GM21423 (cell line): ENCODE results near the gene INPP4A.
A peak's percentile ranks its signal among the peaks of the same experiment; 100 is the strongest.
"Not testable (repeated sequence)": the region's sequence is repeated elsewhere in the genome, so short reads cannot be mapped to it uniquely, and the experiment has no call there.

Experiments used
- ATAC-seq: cut with Tn5 transposase; IDR thresholded peaks from one replicate; pipeline ENCODE4 v1.9.1; 2021; ENCODE audit warnings: mild to moderate bottlenecking, moderate library complexity; ENCODE audit not compliant: unreplicated experiment

Gene INPP4A

DNA sequence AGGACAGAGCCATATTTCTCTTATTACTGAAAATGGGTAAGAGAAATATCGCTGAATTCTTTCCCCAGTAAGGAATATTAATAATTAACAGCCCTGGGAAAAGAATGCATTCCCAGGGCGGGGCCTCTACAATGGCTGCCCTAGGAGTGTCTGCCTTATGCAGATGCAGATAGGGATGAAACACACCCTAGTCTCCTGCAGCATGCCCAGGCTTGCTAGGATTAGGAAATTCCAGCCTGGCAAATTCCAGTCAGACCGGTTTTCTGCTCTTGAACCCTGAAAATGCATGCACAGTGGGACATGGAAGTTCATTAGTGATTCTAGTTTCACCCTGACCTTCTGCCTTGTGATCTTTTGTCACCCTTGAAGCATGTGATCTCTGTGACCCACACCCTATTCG, 9.0 kb upstream of the INPP4A start:
- not testable (repeated sequence) for ATAC-seq

- ATAC-seq: no peak
Observed at GRCh38 chr2:98436734-98437133, 7.9 kb upstream of the INPP4A start.

DNA sequence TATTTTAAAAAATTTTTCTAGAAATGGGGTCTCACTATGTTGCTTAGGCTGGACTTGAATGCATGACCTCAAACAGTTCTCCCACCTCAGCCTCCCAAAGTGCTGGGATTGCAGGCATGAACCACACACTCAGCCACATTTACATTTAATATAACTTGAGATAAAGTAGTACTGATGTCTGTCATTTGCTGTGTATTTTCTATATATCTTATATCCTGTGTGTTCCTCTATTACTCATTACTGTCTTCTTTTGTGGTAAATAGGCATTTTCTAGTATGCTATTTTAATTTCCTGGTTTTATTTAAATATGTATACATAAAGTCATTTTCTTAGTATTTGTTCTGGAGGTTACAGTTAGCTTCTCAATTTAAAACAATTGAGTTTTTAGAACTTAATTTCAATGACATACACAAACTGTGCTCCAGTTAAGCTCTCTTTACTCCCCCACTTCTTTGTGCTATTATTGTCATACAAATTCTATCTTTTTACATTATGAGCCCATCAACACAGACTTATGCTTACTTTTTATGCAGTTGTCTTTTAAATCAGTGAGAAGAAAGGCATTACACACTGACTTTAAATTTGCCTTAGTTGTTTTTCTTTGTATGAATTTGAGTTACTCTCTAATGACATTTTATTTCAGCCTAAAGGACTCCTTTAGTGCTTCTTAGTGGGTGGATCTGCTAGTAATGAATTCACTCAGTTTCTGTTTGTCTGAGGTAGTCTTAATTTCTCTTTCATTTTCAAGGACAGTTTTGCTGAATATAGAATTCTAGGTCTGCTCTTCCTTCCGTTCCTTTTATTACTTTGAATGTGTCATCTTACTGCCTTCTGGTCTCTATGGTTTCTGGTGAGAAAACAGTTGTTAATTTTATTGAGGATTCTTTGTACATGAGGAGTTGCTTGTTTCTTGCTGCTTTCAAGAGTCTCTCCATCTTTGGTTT, 6.2 kb upstream of the INPP4A start:
- ATAC-seq: peak; percentile 89

GRCh38 chr2:98441706-98442450, 2.8 kb upstream of the INPP4A start:
- ATAC-seq: no peak

- ATAC-seq: no peak
Observed at GRCh38 chr2:98442488-98442887, 2.2 kb upstream of the INPP4A start.

DNA sequence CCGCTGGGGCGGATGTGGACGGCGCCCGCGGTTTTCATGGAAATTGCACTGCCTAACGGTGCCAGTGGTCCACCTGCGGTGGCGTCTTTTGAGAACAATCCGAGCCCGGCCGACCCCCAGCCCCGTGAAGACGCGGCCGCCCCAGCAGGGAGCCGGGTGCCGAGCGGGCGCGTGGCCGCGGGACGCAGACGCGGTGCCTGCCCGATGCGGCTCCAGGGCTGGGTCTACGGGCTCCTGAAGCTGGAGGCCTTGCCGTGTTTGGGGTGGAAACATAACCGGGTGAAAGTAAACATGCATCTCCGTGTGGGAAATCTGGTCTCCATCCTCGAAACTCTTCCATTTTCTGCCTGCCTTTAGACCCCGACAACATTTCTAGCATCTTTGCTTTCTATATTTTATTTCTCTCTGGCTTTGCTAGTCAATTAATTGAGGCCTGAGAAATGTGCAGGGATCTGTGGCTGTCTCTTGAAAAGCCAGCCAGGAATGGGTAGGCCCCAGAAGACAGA, 572 bp downstream of the INPP4A start:
- peak; percentile 27 for ATAC-seq

DNA sequence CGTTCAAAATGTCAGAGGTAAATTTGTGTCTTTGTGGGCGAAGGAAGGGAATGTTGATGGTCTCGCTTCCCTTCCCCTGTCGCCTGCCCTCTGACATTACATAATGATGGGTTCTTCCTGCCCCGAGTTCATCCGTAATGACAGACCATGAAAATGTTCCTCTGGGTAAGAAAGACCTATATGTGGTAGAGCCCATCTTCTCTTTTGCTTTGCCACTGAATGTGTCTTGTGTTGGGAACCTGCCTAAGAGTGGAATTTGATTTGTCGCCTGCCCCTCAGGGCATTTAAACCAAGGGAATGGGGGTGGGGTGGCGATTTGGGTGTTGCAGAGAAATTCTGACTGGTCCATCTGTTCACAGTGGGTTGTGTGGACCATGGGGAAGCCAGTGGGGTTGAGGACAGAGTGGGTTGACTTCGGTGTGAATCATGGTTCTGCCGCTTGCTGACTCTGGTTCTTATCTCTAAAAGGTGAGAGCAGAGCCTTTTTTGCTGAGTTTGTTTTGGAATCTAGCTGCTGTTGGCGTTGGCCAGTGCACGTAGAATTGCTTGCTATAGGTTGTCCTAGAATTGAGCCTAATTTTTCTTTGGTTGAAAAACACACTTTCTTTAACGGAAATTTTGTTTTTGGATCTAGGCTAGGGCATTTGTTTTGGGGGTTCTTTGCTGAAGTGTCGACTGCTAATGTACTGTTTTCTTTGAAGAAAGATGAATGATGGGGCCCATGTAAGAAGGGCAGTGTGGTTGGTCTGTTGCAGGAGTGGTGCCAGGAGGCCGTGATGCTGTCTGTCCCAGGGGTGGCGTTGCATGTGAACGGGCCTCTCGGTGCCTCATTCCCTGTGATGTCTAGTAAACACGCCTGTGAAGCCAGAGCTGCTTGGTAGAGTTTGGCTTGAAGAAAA, 1.3 kb downstream of the INPP4A start:
- no peak for ATAC-seq

GRCh38 chr2:98446850-98447249, 2.2 kb downstream of the INPP4A start:
- no peak for ATAC-seq

- no peak for ATAC-seq
Observed at GRCh38 chr2:98448441-98449145, 3.9 kb downstream of the INPP4A start.

DNA sequence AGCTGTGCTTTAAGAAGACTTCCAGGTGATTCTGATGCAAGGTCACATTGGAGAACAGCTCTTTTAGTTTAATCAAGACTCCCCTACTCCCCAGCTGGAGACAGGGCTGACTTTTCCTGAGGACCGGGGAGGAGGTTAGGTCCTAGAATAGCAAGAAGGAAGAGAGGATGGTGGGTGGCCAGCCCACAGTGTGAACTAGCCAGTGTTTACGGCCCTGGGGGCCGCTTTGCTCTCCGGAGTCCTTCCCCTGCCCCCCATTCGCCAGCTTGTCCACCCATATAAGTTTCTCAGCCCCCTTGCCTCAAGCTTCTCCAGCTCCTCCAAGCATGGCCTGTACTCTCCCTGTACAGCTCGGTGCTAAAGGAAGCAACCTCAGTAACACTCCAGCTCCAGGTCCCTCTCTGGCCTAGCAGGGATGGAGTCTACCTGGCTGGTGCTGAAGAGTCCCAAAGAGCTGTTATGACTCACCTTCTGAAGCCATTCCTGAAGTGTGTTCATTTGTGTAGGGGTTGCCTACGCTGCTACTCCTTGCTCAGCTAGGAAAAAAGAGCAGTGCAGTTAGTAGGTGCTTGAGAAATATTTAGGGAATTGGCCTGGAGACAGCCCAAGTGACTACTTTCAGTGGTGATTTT, 7.9 kb downstream of the INPP4A start:
- ATAC-seq: no peak

GRCh38 chr2:98453083-98453482, 8.4 kb downstream of the INPP4A start:
- no peak for ATAC-seq

DNA sequence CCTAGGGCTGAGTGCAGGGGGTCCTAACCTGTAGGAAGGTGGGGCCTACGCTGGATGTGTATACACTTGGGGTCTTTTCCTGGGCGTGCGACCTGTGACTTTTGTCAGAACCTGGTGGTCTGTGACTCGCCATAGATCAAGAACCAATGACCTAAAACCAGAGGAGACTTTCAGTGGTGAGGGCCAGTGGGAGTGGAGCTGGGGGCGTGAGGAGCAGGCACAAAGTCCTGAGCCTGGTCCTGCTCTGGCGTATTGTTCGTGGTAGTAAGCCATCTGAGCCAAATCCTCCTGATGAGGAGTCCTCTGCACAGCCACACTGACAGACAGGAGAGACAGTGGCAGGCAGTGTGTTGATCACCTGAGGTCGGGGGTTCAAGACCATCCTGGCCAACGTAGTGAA, 8.9 kb downstream of the INPP4A start:
- ATAC-seq: no peak

DNA sequence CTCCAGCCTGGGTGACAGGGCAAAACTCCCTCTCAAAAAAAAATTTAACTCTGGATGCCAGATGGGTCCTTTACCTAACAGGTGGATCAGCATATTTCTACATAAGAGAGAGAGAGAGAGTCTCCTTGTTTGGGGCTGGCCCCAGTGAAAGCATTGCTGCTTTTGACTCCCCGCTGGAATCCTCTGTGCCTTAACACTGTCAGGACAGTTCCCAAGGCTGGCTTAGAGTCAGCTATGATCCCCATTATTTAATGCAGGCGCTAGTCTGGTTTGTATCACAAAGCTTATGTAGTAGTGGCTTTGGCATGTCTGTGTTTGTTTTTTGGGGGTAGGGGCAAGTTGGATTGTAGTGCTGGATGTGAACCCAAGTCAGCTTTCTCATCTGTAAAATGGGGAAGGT, 9.4 kb downstream of the INPP4A start:
- no peak for ATAC-seq

DNA sequence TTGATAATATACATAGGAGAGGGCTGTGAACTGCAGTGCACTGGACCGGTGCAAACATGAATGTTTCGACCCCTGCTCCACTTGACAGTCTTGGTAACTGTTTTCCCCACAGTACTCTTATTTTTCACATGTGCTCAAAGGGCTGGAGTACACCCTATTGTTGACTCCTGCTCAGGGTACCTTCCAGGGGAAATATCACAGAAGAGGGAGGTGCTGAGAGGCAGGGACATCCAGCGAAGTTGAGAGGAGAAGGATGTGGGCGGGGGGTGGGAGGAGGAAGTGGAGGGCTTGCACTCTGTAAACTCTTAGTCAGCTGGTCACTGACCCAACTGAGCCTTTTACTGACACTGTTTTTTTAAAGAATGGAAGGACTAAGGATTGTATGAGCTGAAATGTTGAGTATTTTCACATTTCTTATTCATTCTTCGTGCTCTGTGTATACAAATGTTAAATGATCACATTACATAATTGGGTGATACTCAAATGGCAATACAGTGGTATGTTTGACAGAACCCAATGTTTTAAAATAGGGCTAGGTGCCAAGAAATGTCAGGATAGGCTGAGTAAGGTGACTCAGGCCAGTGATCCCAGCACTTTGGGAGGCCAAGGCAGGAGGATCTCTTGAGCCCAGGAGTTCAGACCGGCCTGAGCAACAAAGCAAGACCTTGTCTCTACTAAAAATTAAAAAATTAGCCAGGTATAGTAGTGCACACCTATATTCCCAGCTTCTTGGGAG, 10.0 kb downstream of the INPP4A start:
- peak; percentile 38 for ATAC-seq

GRCh38 chr2:98455494-98455976, 10.9 kb downstream of the INPP4A start:
- peak; percentile 54 for ATAC-seq

- ATAC-seq: no peak
Observed at GRCh38 chr2:98457045-98457696, 12.5 kb downstream of the INPP4A start.

DNA sequence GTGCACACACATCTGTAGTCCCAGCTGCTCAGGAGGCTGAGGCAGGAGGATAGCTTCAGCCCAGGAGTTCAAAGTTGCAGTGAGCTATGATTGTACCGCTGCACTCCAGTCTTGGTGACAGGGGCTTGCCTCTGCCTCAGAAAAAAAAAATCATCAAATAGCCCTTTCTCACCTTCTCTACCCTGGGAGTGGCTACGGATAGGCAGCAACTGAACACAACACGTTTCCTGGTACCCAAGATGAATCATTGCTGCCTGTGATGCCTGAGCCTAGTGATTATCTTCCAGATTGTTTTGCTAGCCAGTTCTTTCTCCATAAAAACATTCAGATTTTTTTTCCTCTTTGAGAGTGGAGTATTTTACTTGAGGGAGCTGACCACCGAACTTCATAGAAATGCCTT, 13.5 kb downstream of the INPP4A start:
- ATAC-seq: no peak

- ATAC-seq: no peak
Observed at GRCh38 chr2:98458667-98459380, 14.2 kb downstream of the INPP4A start.
